Small intestine (tissue), 7 donors: ENCODE results near the gene IL1R2. TPM values are rescaled to one million over a fixed set of nuclear protein-coding genes. Genes with fewer than 3 reads are reported as not detected.

Source experiments
- DNase-seq, 2 donors: peaks; one replicate each; pipeline versions ENCODE4 v3.0.0 to v3.0.0-alpha.2; 2013
- FAIRE-seq: peaks from 2 replicates; lab custom pipeline; 2012; peaks lifted over from hg19 to GRCh38; lab: Jason Lieb, UNC
- H3K27ac ChIP-seq, 3 donors: one replicate each; pipeline ENCODE4 v1.5.1; 2013; ENCODE audit warnings: low read length in 2 of 3, mild to moderate bottlenecking in 2 of 3, control low read depth in 1 of 3, inconsistent platforms in 1 of 3, low read depth in 1 of 3, moderate library complexity in 1 of 3
- H3K27me3 ChIP-seq, 3 donors: one replicate each; pipeline ENCODE4 v1.6.1; 2013; ENCODE audit warnings: low read length in 3 of 3, inconsistent platforms in 1 of 3; ENCODE audit not compliant: control insufficient read depth in 3 of 3, insufficient read depth in 3 of 3
- H3K36me3 ChIP-seq, 3 donors: one replicate each; pipeline ENCODE4 v1.6.1; 2013; ENCODE audit warnings: low read length in 3 of 3, inconsistent platforms in 1 of 3, low read depth in 1 of 3, mild to moderate bottlenecking in 1 of 3, moderate library complexity in 1 of 3; ENCODE audit not compliant: control insufficient read depth in 3 of 3, insufficient read depth in 2 of 3
- H3K4me1 ChIP-seq, 3 donors: one replicate each; pipeline ENCODE4 v1.6.1; 2013; ENCODE audit warnings: low read length in 2 of 3, inconsistent platforms in 1 of 3, low read depth in 1 of 3, mild to moderate bottlenecking in 1 of 3, moderate library complexity in 1 of 3; ENCODE audit not compliant: control insufficient read depth in 3 of 3, insufficient read depth in 2 of 3
- H3K4me3 ChIP-seq, 3 donors: one replicate each; pipeline ENCODE4 v1.5.1; 2013; ENCODE audit warnings: low read length in 3 of 3, control low read depth in 1 of 3, inconsistent platforms in 1 of 3, low read depth in 1 of 3, mild to moderate bottlenecking in 1 of 3, moderate library complexity in 1 of 3
- H3K9me3 ChIP-seq, 2 donors: one replicate each; pipeline ENCODE4 v1.6.1; 2013; ENCODE audit warnings: low read depth in 1 of 2, low read length in 1 of 2; ENCODE audit not compliant: control insufficient read depth in 2 of 2, insufficient read depth in 1 of 2
- WGBS, 3 donors: extraction: QIAGEN DNeasy Blood & Tissue Kit; methylation state at CpG; one replicate each; pipeline ENCODE4 v1.1.7; 2013; 5-methylcytosine and 5-hydroxymethylcytosine counted together
- polyA plus RNA-seq, 4 donors: library from polyadenylated mRNA; stranded (reverse) in 3 of 4; unstranded in 1 of 4; fragments of 200-250 nt in 3 of 4; fragments of 120-200 nt in 1 of 4; gene quantifications; one replicate each; pipeline versions ENCODE4 v1.2.1 to v1.2.3, GENCODE V29; 2013
- donor health status: healthy with polysubstance abuse.
- donor health status: control.
- donor health status: control.
- donor health status: Bipolar disorder and iron deficiency.
- donor health status: healthy.

IL1R2 gene
- polyA plus RNA-seq, 4 donors = 1.5 to 5.2 (median 2.7) TPM

DNA sequence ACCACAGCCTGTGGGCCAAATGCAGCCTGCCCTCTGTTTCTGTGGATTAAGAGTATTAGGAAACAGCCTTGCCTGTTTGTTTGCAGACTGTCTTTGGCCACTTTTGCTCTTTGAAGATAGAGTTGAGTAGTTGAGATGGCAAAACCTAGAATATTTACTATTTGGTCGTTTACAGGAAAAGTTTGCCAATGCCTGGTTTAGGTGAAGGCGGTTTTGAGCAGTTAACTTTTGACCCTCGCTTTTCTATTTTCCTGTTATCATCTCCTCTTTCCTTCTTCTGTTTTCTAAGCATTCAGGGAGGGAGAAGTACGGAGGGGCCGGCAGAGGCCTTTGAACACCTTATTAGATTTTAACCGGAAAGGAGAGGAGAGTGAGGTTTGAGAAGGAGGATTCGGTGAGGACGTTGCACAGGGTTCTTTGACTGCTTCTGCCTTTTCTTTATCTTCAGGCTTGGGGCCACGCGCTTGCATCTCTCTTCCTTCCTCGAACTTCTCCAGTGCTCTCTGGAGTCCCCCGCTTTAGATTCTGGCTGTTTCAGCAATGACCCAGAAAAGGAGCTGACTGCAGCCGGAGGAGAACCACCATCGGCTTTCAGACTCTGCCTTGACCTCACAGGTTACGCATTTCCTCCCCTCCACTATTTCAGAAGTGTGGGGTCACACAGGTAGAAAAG, 39.2 kb downstream of the IL1R2 start:
- DNase-seq (no peak), FAIRE-seq (no peak)
- peak overlapping the region in 1 of 3 donors; percentile 53 for H3K27ac ChIP-seq
- no peaks in the 10 kb centered on the region for H3K36me3 ChIP-seq
- WGBS, 3 donors = 78 to 83% (median 80%) methylated on average over 15 of the region's 15 CpGs
- H3K9me3 ChIP-seq = no peaks in the 10 kb centered on the region
- peaks cover 0 to 2% (median 0%) of the 10 kb centered on the region in 3 donors for H3K27me3 ChIP-seq
- no peak overlapping the region for H3K4me3 ChIP-seq
- H3K4me1 ChIP-seq = peaks cover 0 to 9% (median 0%) of the 10 kb centered on the region in 3 donors

- no peaks in the 10 kb centered on the region for H3K36me3 ChIP-seq
- H3K4me1 ChIP-seq = peaks cover 0 to 9% (median 0%) of the 10 kb centered on the region in 3 donors
- 60 to 67% (median 61%) methylated on average over 2 of the region's 2 CpGs for WGBS, 3 donors
- no peaks in the 10 kb centered on the region for H3K9me3 ChIP-seq
- peak overlapping the region in 2 of 3 donors; percentile 32 to 58 for H3K27ac ChIP-seq
- FAIRE-seq (no peak), DNase-seq (no peak)
- H3K27me3 ChIP-seq = peaks cover 0 to 2% (median 0%) of the 10 kb centered on the region in 3 donors
- no peak overlapping the region for H3K4me3 ChIP-seq
Measured at GRCh38 chr2:102032368-102033030, 40.7 kb downstream of the IL1R2 start.

- H3K4me3 ChIP-seq = no peak overlapping the region
- H3K4me1 ChIP-seq = peaks cover 0 to 9% (median 0%) of the 10 kb centered on the region in 3 donors
- H3K27ac ChIP-seq = peak overlapping the region in 2 of 3 donors; percentile 32 to 58
- H3K9me3 ChIP-seq = no peaks in the 10 kb centered on the region
- FAIRE-seq = no peak
- 54 to 68% (median 66%) methylated on average over 10 of the region's 10 CpGs for WGBS, 3 donors
- no peaks in the 10 kb centered on the region for H3K36me3 ChIP-seq
- peaks cover 0 to 2% (median 0%) of the 10 kb centered on the region in 3 donors for H3K27me3 ChIP-seq
- DNase-seq = peak in 1 of 2 donors; percentile 15
Measured at GRCh38 chr2:102033031-102033749, 41.4 kb downstream of the IL1R2 start.

- Histone ChIP-seq H3K27ac (peak overlapping the region in 2 of 3 donors; percentile 28 to 90), H3K4me1 (peaks cover 0 to 9% (median 0%) of the 10 kb centered on the region in 3 donors), H3K27me3 (peaks cover 0 to 2% (median 0%) of the 10 kb centered on the region in 3 donors), H3K36me3 (no peaks in the 10 kb centered on the region), H3K4me3 (no peak overlapping the region), H3K9me3 (no peaks in the 10 kb centered on the region)
- DNase-seq (no peak), FAIRE-seq (no peak)
- WGBS, 3 donors = 68 to 78% (median 68%) methylated on average over 9 of the region's 9 CpGs
Measured at GRCh38 chr2:102033750-102034682, 42.3 kb downstream of the IL1R2 start.

DNA sequence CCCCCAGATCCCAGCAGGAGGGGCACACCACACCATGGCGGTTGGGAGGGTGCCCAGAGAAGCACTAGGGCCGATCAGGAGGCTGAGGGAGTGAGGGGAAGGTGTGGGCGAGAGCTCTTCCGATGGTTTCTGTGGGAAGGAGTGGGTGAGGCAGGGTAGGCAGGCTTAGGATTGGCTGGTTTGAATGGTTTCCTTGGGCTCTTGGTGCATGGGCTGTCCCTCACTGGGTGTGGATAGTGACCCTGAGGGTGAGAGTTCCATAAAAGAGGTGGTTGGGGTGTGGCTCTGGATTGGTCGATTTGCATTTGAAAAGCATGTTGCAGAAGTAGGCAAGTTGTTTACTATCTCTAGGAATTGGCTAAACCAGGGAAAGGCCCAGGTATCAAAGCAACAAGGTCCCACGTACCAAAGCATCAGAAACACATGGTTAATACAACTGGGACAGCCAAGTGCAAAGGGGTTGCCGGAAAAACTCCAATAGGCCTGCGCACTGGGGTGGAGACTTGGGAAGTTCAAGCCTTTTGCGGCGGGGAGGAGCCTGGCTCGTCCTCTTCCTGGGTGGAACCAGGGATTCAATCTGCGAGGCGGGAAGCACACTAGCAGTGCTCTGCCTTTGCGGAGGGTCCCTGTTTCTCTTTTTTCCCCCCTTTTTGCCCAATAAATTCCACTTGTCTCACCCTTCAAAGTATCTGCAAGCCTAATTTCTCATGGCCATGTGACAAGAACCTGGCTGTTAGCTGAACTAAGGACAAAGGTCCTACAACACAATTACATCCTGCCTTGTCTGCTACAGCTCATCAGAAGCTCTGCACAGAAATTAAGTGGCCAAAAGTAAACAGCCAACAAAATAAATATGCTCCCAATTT, 43.2 kb downstream of the IL1R2 start:
- DNase-seq (no peak), FAIRE-seq (no peak)
- Histone ChIP-seq H3K36me3 (no peaks in the 10 kb centered on the region), H3K9me3 (no peaks in the 10 kb centered on the region), H3K27ac (peak overlapping the region in 2 of 3 donors; percentile 20 to 90), H3K27me3 (peaks cover 0 to 2% (median 0%) of the 10 kb centered on the region in 3 donors), H3K4me1 (peaks cover 0 to 9% (median 0%) of the 10 kb centered on the region in 3 donors), H3K4me3 (no peak overlapping the region)
- WGBS, 3 donors = 70 to 80% (median 78%) methylated on average over 14 of the region's 14 CpGs

GRCh38 chr2:102037681-102038080, 45.9 kb downstream of the IL1R2 start:
- FAIRE-seq (no peak), DNase-seq (no peak)
- H3K4me3 ChIP-seq = no peak overlapping the region
- 51 to 76% (median 68%) methylated on average over 8 of the region's 8 CpGs for WGBS, 3 donors
- H3K27me3 ChIP-seq = peaks cover 0 to 6% (median 0%) of the 10 kb centered on the region in 3 donors
- H3K36me3 ChIP-seq = no peaks in the 10 kb centered on the region
- H3K4me1 ChIP-seq = peaks cover 0 to 9% (median 0%) of the 10 kb centered on the region in 3 donors
- H3K9me3 ChIP-seq = no peaks in the 10 kb centered on the region
- peak overlapping the region in 1 of 3 donors; percentile 70 for H3K27ac ChIP-seq

- Histone ChIP-seq H3K4me3 (no peak overlapping the region), H3K4me1 (peaks cover 0 to under 1% (median 0%) of the 10 kb centered on the region in 3 donors), H3K9me3 (no peaks in the 10 kb centered on the region), H3K27ac (no peak overlapping the region), H3K27me3 (peaks cover 0 to 11% (median 0%) of the 10 kb centered on the region in 3 donors), H3K36me3 (no peaks in the 10 kb centered on the region)
- DNase-seq = no peak
- FAIRE-seq = no peak
- 73 to 88% (median 87%) methylated on average over 3 of the region's 3 CpGs for WGBS, 3 donors
Measured at GRCh38 chr2:102040229-102040628, 48.5 kb downstream of the IL1R2 start.
